ENCODE measurements around the gene PNKD.

DNA sequence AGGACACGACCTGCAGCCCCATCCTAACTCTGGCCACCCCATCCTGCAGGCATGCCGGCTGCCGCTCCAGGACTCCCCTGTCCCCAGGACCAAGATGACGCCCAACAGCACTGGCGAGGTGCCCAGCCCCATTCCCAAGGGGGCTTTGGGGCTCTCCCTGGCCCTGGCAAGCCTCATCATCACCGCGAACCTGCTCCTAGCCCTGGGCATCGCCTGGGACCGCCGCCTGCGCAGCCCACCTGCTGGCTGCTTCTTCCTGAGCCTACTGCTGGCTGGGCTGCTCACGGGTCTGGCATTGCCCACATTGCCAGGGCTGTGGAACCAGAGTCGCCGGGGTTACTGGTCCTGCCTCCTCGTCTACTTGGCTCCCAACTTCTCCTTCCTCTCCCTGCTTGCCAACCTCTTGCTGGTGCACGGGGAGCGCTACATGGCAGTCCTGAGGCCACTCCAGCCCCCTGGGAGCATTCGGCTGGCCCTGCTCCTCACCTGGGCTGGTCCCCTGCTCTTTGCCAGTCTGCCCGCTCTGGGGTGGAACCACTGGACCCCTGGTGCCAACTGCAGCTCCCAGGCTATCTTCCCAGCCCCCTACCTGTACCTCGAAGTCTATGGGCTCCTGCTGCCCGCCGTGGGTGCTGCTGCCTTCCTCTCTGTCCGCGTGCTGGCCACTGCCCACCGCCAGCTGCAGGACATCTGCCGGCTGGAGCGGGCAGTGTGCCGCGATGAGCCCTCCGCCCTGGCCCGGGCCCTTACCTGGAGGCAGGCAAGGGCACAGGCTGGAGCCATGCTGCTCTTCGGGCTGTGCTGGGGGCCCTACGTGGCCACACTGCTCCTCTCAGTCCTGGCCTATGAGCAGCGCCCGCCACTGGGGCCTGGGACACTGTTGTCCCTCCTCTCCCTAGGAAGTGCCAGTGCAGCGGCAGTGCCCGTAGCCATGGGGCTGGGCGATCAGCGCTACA is 7.4 kb upstream of the PNKD start:
- TF ChIP-seq, protein P1, sequence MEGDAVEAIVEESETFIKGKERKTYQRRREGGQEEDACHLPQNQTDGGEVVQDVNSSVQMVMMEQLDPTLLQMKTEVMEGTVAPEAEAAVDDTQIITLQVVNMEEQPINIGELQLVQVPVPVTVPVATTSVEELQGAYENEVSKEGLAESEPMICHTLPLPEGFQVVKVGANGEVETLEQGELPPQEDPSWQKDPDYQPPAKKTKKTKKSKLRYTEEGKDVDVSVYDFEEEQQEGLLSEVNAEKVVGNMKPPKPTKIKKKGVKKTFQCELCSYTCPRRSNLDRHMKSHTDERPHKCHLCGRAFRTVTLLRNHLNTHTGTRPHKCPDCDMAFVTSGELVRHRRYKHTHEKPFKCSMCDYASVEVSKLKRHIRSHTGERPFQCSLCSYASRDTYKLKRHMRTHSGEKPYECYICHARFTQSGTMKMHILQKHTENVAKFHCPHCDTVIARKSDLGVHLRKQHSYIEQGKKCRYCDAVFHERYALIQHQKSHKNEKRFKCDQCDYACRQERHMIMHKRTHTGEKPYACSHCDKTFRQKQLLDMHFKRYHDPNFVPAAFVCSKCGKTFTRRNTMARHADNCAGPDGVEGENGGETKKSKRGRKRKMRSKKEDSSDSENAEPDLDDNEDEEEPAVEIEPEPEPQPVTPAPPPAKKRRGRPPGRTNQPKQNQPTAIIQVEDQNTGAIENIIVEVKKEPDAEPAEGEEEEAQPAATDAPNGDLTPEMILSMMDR (IDR thresholded peaks at IDR 0.05): no peak
- TF ChIP-seq POLR2AphosphoS5 (IDR thresholded peaks at IDR 0.05): no peak
- TF ChIP-seq POLR2A (IDR thresholded peaks at IDR 0.05): no peak
